GM19468 (cell line): ENCODE data around the gene EGFLAM.

Source experiments
- ATAC-seq: cut with Tn5 transposase; IDR thresholded peaks from one replicate; pipeline ENCODE4 v1.9.1; 2021; ENCODE audit warnings: mild to moderate bottlenecking, moderate library complexity, moderate number of reproducible peaks; ENCODE audit not compliant: unreplicated experiment; ENCODE audit errors: extremely low read depth

EGFLAM gene

GRCh38 chr5:38441453-38442246, 183.3 kb downstream of the EGFLAM start:
- peak; percentile 96 for ATAC-seq

DNA sequence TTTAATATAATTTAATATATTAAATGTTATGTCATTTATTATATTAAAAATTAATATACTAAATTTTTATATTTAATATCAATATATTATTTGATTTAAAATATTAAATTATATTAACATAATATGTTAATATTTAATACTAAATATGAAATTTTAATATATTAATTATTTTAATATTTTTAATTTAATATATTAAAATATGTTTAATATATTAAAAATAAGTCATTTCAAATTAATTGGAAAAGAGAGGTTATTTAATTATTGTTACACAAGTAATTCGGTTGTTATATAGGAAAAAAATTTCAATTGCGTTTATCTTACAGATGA, 183.9 kb downstream of the EGFLAM start:
- ATAC-seq = no peak

- ATAC-seq = no peak
Measured at GRCh38 chr5:38443390-38443789, 185.0 kb downstream of the EGFLAM start.

GRCh38 chr5:38445374-38446028, 187.1 kb downstream of the EGFLAM start:
- ATAC-seq = no peak

DNA sequence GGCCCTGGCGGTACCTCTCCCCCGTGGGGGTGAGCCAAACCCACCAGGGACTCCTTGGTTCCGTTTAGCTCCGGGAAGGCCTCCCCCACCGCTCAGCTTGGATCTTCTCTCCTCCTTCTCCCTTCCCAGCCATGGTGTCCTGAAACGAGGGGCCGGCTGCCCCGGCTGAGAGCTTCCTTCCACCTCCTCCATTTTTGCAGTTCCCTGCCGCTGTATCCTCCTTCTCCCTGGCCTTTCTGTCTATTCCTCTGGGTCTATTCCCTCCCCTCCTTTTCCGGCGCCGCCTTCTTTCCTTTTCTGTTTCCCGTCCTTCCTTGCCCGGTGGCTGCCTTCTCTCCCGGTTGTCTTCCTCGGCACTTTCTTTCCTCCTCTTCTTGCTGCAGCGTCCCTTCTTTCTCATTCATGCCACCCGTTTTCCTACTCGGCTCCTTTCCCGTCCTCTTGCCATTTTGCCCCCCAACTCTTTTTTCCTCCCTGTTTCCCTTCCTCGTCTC, 187.7 kb downstream of the EGFLAM start:
- no peak for ATAC-seq

DNA sequence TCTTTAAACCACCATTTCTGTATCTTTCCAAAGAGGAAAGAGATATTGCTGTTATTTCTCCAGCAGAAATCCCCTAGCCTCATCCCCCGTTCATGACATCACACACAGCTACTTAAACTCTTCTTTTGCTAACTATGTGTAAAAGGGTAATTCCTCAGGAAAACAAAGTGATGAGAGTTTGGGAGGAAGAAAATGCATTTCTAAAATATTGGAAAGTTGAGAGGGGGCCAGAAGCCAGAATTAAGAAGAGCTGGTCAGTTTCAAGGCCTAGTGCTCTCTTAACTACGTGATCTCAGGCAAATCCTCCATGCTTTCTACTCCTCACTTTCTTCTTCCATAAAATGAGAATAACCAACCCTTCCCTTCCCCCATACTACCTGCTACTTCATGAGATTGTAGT, 188.7 kb downstream of the EGFLAM start:
- no peak for ATAC-seq

GRCh38 chr5:38447786-38448185, 189.4 kb downstream of the EGFLAM start:
- ATAC-seq = no peak

GRCh38 chr5:38448568-38449350, 190.4 kb downstream of the EGFLAM start:
- no peak for ATAC-seq

DNA sequence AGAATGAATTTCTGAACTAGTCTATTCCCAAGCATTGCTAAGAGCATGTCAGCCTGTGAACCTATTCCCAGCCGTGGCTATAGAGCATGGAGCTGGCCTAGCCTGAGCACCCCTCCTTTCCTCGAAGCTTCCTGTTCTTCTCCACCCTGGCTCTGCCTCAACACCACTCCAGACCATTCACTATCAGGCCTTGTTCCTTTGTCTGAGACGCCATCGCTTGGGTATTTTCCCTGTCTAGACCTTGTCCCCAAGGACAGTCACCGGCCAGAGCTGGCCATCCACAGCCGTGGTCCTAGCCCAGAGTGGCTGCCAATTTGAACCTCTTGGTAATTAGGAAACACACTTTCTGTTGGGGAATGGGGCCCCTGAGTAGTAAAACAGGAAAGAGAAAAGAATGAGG, 192.3 kb downstream of the EGFLAM start:
- ATAC-seq = no peak

- no peak for ATAC-seq
Measured at GRCh38 chr5:38451074-38451725, 192.8 kb downstream of the EGFLAM start.

DNA sequence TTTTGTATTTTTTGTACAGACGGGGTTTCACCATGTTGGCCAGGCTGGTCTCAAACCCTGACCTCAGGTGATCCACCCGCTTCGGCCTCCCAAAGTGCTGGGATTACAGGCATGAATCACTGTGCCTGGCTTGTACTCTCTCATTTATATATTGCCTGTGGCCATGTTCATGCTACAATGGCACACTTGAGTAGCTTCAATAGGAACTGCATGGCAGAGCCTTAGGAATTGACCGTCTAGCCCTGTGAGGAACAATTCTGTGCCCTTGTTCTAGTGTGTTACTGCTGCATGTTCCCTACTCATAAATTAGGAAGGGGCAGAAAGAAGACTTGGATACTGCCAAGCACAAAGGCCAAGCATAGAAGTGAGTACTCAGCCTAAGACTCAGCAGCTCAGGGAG, 193.8 kb downstream of the EGFLAM start:
- ATAC-seq = no peak

DNA sequence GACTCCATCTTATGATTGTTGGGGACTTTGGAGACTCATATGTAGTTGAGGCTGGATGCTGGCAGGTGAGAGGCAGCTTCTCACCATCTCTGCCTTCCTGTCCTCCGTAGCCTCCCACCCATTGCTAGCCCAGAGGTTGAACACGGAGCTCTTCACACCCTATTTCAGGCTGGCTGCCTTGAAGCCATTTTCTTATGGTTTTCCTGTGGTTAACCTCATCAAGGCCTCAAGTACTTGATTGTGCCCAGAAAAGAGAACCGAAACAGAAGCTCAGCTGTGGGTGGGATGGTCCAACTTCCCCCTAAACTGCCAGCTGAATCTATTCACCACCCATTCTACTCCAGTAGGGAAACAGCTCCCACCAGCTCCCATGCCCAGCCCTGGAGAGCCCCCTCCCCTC, 195.1 kb downstream of the EGFLAM start:
- peak; percentile 95 for ATAC-seq

GRCh38 chr5:38453921-38454320, 195.6 kb downstream of the EGFLAM start:
- ATAC-seq = no peak

DNA sequence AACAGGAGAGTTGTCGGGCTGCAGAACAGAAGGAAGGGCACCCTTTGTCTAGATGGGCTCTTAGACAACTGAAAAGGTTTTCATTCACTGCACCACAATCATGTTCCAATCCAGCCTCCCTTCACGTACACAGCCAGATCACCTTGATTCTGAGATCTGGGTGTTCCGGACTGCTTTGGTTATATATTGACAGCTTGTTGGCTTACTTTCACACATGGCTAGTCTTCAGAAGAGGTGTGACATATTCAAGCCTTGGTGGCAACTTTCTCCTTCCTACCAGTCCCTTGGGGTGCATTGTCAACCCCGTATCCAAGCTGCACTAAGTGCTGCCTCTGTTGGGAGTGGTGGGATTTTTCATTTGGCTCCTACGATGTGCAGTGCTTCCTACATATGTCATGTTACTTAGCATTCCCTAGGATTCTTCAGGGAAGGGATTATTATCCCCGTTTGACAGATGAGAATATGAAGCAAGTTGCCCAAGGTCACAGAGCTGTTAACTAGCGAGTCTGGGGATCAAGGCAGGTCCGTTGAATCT, 197.5 kb downstream of the EGFLAM start:
- peak; percentile 76 for ATAC-seq

GRCh38 chr5:38456657-38457399, 198.5 kb downstream of the EGFLAM start:
- no peak for ATAC-seq

GRCh38 chr5:38458174-38458573, 199.8 kb downstream of the EGFLAM start:
- no peak for ATAC-seq

DNA sequence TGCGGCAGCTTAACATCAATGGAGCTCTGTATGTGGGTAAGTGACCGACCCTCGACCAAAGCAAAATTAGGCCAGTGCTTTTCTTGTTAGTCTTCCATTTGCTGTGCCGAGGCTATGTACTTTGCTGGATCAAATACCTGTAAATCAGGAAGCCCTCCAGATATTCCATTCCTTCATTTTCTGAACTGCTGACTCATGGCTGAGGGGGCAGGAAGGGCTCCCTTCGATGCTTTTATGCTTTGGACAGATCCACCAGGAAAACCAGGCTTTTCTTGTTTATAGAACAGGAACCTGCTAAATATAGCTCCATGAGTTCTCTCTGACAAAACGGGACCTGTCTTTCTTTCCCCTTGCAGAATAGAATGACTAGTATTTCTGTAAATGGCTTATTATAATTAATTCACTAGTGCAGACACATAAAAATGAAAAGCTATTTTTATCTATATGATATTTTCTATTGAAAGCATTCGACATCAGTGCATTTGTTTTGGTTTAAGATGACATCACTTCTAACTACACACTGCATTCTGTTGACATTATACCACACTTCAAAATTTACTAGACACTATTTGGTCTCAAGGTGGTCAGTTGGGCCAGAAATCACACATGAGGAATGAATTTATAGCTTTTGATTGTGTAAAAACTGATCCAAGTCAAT, 204.7 kb downstream of the EGFLAM start:
- ATAC-seq = no peak

GRCh38 chr5:38463634-38464521, 205.5 kb downstream of the EGFLAM start:
- no peak for ATAC-seq
